ENCODE data around the gene TPR.

TPR gene

GRCh38 chr1:186286615-186287315 lies 88.3 kb downstream of the TPR start:
- no peak for DNase-seq (ENCODE audit: low spot score)

- no peak for DNase-seq (ENCODE audit: low spot score)
Observed at GRCh38 chr1:186283374-186283773, 91.7 kb downstream of the TPR start.

GRCh38 chr1:186282466-186282865 lies 92.6 kb downstream of the TPR start:
- no peak for DNase-seq (ENCODE audit: low spot score)

GRCh38 chr1:186275822-186276221 lies 99.2 kb downstream of the TPR start:
- DNase-seq (ENCODE audit: low spot score), result no peak

- no peak for DNase-seq (ENCODE audit: low spot score)
Observed at GRCh38 chr1:186272486-186272885, 102.6 kb downstream of the TPR start.

- no peak for DNase-seq (ENCODE audit: low spot score)
Observed at GRCh38 chr1:186271032-186271431, 104.0 kb downstream of the TPR start.

Data from globus pallidus (tissue), 1 donor.